COLO668 (cell line): ENCODE results near the gene PKNOX1.
"Not testable (repeated sequence)": the region's sequence is repeated elsewhere in the genome, so short reads cannot be mapped to it uniquely, and the experiment has no call there.

ENCODE experiments used
- DNase-seq: peaks from one replicate; lab custom pipeline; 2025; ENCODE audit not compliant: unreplicated experiment; lab: John Stamatoyannopoulos, UW

Gene PKNOX1

GRCh38 chr21:43016728-43017127 lies 42.4 kb downstream of the PKNOX1 start:
- no peak for DNase-seq

DNA sequence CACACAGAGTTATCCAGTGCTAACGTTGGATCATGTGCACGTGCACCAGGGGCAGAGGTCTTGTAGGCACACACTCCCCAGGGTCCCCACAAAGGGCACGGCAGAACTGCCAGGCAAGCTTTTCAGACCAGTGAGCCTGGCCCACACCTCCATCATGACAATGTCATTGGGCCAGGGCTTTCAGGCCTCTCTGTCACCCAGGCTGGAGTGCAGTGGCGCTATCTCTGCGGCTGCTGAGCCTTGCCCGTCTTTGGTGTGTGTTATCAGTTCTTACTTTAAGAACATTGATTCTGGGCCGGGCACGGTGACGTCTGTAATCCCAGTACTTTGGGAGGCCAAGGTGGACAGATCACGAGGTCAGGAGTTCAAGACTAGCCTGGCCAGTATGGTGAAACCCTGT lies 44.2 kb downstream of the PKNOX1 start:
- DNase-seq = no peak

DNA sequence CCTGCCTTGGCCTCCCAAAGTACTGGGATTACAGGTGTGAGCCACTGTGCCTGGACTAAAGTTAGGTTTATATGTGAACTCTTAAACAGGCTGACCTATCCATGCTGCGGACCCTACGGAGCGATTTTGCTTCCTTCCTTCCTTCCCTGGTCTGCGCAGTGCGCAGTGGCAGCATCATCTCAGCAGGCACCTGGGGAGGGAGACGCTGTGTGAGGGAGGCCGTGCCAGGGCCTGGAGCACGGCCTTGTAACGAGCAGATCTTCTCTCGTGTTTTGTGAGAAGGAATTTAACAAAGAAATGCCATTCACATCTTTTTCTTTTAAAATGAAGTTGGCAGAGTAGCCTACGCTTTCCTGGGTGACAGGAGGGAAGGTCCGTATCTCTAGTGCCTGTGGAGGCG lies 45.8 kb downstream of the PKNOX1 start:
- DNase-seq = no peak

- DNase-seq = no peak
Observed at GRCh38 chr21:43020771-43021170, 46.4 kb downstream of the PKNOX1 start.

GRCh38 chr21:43021191-43021590 lies 46.8 kb downstream of the PKNOX1 start:
- no peak for DNase-seq

- no peak for DNase-seq
Observed at GRCh38 chr21:43021756-43022600, 47.6 kb downstream of the PKNOX1 start.

DNA sequence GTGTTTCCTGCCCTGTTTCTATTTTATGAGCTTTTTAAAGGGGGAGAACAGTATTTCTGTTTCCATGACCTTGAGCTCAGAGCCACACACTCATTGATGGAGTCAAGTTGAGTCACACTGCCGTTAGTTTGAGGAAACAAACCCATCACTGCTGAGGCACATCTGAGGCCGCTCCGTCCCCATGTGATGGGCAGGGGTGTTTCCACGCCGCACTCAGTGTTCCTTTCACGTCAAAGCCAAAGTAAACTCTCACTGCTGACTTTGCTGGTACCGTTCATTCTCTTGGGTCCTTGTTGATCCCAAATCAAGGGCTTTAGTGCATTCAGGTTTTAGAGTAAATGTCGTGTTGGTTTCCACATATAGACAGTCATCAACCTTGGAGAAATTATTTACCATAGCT lies 48.8 kb downstream of the PKNOX1 start:
- no peak for DNase-seq

GRCh38 chr21:43024439-43025136 lies 50.2 kb downstream of the PKNOX1 start:
- DNase-seq = no peak

GRCh38 chr21:43025636-43026180 lies 51.3 kb downstream of the PKNOX1 start:
- DNase-seq = no peak

GRCh38 chr21:43027846-43028731 lies 53.7 kb downstream of the PKNOX1 start:
- no peak for DNase-seq

- DNase-seq = no peak
Observed at GRCh38 chr21:43029785-43030184, 55.4 kb downstream of the PKNOX1 start.

DNA sequence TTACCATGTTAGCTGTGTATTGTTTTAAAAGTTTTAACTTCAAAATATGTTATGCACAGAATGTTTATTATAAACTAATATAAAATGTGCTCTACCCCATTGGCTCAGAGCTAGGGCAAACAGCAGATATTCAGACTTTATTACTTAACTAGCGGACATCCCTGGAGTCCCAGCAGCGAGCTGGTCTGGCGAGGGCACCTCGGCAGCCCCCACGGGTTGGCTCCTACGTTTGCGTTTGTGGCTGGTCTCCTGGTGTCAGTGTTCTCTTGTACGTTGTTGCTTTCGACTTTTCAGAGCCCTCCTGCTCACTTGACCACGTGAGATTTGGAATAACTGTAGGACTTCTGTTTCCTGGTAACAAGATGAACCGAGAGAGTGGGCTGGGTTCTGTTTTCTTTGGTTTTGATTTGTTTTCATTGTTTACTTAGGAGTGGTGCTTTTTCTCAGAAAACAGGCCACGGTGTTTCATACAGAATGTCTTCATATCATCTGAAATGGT lies 56.8 kb downstream of the PKNOX1 start:
- no peak for DNase-seq

DNA sequence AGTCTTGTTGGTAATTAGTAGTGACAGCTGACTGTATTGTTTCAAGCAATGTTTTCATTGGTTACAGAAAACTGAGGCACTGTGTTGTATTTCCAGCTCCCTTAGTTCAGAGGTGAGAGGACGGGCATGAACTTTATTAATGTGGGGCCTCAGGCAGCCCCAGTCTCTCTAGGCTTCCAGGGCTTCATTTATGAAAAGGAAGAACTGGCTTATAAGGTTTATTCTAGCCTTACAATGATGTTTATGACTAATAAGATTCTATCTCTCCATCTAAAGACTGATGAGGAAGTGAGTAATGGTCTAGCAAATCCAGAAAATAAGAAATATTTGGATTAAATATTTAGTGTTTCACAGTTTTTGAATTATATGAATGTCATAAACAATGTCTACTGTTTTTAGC lies 59.7 kb downstream of the PKNOX1 start:
- DNase-seq = no peak

- no peak for DNase-seq
Observed at GRCh38 chr21:43034826-43035225, 60.5 kb downstream of the PKNOX1 start.

DNA sequence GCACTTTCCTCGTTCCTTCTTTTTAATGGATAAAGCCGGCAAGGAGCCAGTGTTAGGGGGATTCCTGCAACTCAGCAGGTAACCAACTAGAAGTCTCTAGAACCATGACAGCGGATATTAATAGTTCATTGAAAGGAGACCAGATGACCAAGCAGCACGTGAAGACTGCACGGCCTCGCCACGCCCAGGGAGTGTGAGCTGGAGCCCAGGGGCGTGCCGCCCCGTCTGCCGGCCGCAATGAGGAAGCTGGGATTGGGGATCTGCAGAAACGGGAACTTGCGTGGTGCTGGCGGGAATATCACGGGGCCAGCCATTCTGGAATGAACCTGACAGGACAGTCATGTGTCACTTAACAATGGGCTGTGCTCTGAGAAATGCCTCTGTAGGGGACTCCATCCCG lies 62.5 kb downstream of the PKNOX1 start:
- not testable (repeated sequence) for DNase-seq

- DNase-seq = not testable (repeated sequence)
Observed at GRCh38 chr21:43037918-43038658, 63.7 kb downstream of the PKNOX1 start.

- not testable (repeated sequence) for DNase-seq
Observed at GRCh38 chr21:43038659-43039044, 64.3 kb downstream of the PKNOX1 start.

GRCh38 chr21:43042169-43042568 lies 67.8 kb downstream of the PKNOX1 start:
- not testable (repeated sequence) for DNase-seq

- DNase-seq = not testable (repeated sequence)
Observed at GRCh38 chr21:43043291-43043690, 68.9 kb downstream of the PKNOX1 start.

DNA sequence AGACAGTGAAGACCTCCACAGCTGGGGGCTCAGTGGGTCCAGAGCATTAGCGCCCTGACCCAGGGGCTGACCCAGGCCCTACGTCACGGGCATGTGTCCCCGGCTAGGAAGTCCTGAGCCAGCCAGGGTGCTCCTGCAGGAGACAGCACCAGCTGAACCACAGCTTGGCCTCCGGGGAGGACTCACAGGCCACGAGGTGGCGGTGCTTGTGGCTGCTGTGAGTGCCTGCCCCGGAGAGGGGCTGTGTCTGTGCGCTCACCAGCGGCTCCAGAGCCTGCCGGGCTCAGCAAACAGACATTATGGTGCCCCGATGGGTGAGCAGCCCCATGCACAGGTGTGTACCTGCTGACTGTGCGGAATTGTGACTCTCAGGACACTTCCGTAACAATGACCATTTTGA lies 70.2 kb downstream of the PKNOX1 start:
- peak; percentile 40 for DNase-seq
